ENCODE results near the gene SF3B2. TPM values are rescaled to one million over a fixed set of nuclear protein-coding genes. Genes with fewer than 3 reads are reported as not detected.
A peak's percentile ranks its signal among the peaks of the same experiment; 100 is the strongest.
"Not testable (repeated sequence)": the region's sequence is repeated elsewhere in the genome, so short reads cannot be mapped to it uniquely, and the experiment has no call there.

SF3B2 gene
- total RNA-seq, 1 donor, result 197 TPM

DNA sequence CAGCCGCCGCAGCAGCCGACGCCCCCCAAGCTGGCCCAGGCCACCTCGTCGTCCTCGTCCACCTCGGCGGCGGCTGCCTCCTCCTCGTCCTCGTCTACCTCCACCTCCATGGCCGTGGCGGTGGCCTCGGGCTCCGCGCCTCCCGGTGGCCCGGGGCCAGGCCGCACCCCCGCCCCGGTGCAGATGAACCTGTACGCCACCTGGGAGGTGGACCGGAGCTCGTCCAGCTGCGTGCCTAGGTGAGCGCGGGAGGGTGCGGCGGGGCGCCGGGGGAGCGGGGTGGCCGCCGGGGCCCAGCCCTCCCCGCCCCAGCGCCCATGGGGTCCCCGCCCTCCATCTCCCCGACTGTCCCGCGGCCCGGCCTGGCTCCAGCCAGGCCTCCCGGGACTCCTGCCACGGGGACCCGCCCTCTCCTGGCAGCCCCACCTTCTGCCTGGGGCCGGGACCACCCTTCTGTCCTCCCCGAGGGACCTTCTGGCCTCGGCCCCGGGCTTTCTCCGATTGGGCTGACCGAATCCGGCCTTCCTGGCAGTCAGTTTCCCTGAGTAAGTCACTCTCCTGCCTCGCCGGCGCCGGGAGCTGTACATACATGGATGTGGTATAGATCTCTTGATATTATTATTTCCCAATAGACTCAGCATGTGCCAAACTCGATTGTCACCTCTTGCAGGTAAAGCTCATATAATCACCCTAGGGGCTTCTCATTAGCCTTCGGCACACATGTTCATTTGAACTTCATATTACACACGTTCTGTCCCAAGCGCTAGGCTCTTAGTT lies 18.6 kb downstream of the SF3B2 start:
- no peak for DNase-seq (ENCODE audit: low read depth in 2 of 3, low spot score in 2 of 3)

DNA sequence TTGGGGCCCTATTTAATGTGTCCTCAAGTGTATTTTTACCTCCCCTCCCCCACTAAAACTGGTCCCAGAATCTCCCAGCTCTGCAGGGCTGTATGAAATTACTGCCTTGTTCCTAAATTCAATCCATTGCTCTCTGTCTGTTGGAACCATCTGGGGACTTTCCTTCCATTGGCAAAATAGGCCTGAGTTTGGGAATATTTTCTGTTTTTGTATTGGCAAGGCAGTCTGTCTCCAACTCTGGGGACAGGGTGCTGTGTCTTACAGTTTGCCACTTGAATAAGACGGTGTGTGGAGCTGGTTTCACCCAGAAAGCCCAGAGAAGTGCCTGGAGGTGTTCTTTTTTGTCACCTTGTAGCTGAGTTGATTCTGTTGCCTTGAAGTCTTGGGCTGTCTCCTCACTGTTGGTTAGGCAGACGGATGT lies 19.2 kb downstream of the SF3B2 start:
- no peak for DNase-seq (ENCODE audit: low read depth in 2 of 3, low spot score in 2 of 3)

DNA sequence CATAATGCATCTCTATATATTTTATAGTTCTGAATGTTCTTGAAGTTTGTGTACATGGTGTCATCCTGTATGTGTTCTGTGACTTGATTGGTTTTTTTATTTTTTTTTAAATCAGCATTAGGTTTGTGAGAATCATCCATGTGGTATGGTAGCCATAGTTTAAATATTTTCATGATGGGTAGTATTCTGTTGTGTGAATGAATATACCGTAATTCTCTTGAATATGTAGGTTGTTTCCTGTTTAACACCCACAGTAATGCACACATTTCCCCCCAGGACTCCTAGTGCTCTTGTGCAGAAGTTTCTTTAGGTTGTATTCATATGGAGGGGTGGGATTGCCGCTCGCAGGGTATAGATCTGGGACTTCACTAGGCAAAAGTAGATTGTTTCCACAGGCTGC lies 19.9 kb downstream of the SF3B2 start:
- no peak for DNase-seq (ENCODE audit: low read depth in 2 of 3, low spot score in 2 of 3)

DNA sequence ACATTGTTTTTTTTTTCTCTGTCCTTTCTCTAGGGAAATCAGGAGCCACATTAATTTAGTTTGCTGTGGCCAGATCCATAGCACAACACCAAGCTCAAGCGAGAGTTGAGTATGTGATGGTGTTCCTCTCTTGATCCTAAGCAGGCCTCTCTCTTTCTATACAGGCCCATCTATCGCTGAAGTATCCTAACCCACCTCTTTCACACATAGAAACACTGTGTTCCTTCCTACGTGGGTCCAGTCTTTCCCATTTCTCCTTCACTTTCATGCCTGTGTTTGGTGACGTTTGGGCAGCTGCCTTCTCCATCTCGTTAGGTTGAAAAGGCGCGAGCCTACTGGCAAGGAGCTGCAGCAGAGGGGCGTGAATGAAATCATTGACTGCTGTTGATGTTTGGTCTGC lies 20.4 kb downstream of the SF3B2 start:
- DNase-seq (ENCODE audit: low read depth in 2 of 3, low spot score in 2 of 3), result no peak

DNA sequence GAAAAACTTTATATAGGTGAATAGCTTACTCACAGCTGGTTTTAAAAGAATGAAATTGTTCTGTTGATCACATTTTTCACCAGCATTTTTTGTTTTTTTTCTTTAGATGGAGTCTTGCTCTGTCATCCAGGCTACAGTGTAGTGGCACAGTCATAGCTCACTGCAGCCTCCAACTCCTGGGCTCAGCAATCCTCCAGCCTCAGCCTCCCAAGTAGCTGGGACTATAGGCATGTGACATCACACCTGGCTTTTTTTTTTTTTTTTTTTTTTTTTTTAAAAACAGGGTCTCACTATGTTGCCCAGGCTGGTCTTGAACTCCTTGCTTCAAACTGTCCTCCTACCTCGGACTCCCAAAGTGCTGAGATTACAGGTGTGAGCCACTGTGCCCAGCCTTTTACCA lies 21.5 kb downstream of the SF3B2 start:
- DNase-seq (ENCODE audit: low read depth in 2 of 3, low spot score in 2 of 3), result no peak

DNA sequence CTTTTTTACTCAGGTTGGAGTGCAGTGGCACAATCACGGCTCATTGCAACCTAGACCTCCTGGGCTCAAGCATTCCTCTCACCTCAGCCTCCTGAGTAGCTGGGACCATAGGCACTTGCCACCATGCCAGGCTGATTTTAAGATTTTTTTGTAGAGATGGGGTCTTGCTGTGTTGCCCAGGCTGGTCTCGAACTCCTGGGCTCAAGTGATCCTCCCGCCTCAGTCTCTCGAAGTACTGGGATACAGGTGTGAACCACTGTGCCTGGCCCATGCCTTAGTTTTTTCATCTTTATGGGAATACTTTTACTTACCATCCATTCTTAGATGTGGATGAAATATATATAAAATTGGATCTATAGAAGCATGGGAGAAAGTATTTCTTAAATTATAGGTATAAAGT lies 23.1 kb downstream of the SF3B2 start:
- DNase-seq (ENCODE audit: low read depth in 2 of 3, low spot score in 2 of 3), result no peak

DNA sequence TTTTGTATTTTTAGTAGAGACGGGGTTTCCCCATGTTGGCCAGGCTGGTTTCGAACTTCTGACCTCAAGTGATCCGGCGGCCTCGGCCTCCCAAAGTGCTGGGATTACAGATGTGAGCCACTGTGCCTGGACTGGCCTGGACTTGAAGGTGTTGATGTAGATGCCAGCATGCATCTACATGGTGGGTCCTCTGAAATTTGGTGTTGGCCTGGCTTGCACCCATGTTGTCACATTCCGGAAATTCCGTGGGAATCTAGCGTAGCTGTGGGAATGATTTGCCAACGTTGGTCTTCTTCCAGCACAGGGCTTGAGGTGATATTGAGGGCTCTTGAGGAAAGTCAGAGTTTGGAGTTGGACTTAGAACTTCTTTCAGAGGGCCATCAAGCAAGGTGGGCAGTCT lies 24.4 kb downstream of the SF3B2 start:
- DNase-seq (ENCODE audit: low read depth in 2 of 3, low spot score in 2 of 3), result no peak

DNA sequence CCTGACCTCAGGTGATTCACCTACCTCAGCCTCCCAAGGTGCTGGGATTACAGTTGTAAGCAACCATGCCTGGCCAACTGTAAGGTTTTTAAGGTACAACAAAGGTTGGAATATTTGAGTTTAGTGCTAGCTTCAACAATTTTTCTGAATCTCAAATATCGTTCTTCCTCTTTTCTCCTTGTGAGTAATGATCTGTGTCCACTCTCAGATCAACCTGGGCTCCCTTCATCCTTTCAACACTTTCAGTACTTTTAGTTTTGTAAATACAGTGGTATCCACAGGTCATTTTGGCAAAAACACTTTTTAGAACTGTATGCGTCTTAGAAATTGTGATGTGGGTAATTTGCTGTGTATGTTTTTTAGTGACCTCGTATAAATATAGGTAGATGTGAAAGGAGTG lies 25.8 kb downstream of the SF3B2 start:
- no peak for DNase-seq (ENCODE audit: low read depth in 2 of 3, low spot score in 2 of 3)

DNA sequence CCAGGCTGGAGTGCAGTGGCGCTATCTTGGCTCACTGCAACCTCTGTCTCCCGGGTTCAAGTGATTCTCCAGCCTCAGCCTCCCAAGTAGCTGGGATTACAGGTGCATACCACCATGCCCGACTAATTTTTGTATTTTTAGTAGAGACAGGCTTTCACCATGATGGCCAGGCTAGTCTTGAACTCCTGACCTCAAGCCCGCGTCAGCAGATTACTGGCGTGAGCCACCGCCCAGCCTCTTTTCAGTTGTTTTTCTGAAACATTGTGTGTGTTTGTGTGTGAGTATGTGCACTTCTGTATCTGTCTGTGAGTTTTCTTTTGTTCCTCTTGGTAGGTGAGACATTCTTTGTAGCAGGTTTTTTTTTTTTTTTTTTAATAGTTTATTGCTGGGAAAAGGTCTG lies 26.8 kb downstream of the SF3B2 start:
- DNase-seq (ENCODE audit: low read depth in 2 of 3, low spot score in 2 of 3), result not testable (repeated sequence)

DNA sequence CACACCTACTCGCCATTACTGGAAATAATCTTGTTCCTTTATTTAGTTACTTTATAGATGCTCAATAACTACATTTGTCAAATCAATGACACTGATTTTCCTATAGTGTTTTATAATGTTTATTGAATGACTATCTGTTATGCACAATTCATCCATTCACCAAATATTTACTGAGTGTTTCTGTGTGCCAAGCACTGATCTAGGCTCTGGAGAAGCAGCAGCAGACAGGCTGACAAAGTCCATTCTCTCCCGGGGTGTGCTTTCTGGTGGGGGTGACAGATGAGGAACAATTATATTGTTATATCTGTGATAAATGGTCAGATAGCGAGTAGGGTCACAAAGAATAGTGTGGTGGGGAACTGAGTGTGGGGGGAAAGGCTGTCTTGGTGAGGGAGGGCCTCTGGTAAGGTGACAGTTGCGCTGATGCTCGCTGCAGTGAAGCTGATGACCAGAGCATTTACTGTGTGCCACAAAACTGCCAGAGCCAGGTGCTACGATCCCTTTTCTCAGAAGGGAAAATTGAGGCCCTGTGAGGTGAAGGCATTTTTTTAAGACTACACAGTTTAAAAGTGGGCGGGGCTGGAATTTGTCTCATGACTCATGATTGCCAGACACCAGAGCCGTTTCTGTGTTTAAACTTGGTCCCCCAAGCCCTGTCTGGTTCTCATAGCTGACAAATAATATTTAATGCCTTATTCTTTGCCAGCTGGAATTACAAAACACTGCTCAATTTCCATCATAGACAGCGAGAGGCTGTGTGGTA lies 28.1 kb downstream of the SF3B2 start:
- peak in 2 of 3 donors; percentile 56 to 69 for DNase-seq (ENCODE audit: low read depth in 2 of 3, low spot score in 2 of 3)

DNA sequence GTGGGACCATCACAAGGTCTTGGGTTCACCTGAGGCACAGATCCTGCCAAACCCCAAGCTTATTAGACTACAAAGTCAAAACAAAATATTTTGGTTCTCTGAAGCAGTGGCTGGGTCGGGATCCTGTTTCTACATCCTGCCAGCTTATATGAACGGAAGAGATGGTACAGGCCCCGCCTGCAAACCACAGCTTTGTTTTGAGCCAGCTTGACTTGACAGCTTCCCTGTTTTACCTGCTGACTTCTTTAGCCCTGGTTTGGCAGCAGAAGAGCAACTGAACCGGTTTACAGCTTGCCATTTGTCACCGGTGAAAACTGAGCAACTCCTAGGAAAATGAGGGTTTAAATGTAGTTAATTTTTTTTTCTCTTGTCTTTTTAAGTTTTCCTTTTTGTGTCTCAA lies 29.3 kb downstream of the SF3B2 start:
- peak; percentile 61 to 91 (median 87) for DNase-seq (ENCODE audit: low read depth in 2 of 3, low spot score in 2 of 3)

DNA sequence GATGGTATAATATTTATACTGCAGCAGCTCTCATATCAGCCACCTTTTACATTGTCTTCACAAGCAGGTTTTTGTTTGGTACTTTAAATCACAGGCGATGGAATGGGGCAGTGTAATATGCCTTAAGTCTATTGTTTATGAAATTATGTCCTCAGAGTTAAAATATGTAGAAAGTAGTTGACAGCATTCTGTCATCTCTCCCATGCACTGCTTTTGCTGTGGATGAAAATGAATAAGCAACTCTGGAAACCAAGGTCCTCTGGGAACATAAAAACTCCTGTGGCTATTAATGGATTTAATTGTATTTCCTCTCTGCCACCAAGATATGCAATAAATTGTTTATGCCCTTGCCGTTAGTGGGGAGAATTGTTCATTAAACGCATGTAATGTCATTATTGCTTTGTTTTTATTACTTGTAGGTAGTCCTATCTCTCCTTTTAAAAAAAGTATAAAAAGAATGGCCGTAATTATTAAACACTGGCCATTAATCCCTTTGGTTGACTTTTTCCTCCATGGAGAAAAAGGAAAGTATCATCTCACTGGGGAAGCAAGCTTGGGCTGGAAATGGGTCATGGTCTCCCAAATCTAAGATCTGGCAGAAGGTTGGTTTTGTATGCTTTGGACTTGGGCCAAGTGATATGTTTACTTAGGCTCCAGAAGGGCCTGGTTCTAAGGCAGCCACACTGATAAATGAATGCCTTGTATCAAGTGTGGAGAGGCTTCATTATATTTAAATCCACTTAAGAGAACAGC lies 31.0 kb downstream of the SF3B2 start:
- DNase-seq (ENCODE audit: low read depth in 2 of 3, low spot score in 2 of 3), result no peak

DNA sequence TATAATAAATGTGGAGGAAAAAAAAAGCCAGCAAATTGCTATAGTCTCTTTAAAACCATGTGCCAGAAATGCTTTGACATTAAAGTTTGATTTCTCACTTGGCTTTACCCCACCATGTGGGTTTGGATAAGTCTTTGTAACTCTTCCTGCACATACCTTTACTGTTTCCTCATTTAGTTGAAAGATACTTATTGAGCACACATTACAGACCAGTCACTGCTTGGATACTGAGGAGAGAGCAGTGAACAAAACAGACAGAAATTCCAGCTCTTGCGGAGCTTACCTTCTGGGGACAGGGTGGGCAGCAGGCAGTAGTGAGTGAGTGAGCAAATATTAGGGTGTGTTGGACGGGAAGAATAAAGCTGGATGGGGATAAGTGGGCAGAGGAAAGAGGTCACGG lies 31.6 kb downstream of the SF3B2 start:
- DNase-seq (ENCODE audit: low read depth in 2 of 3, low spot score in 2 of 3), result no peak

DNA sequence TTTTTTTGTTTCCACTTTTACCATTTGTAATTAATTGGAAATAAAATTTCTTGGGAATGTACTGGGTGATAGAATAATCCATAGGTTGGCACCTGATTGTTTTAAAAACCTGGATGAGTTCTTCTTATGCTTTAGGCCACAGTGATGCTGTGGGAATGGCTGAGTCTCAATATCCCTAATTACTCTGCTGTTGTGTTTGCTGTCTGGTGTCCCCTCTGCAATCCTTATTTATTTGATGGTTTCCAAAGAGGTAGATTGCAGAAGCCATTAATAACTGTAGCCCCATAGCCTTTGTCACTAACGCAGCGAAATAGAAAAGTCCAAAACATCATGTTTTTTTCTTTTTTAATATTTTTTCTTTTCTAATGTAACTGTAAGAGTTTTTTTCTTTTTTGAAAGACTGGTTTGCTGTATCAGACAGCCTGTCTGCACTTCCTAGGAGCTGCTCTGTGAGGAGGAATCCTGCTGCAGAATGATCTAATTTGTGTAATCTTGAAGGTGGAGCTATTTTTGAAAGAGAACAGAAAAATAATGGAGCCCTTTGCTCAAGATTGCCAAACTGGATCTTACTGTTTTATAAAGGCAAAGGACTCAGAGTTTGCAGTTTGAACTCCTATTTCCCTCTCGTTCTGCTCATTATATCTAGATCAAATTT lies 32.8 kb downstream of the SF3B2 start:
- DNase-seq (ENCODE audit: low read depth in 2 of 3, low spot score in 2 of 3), result no peak

DNA sequence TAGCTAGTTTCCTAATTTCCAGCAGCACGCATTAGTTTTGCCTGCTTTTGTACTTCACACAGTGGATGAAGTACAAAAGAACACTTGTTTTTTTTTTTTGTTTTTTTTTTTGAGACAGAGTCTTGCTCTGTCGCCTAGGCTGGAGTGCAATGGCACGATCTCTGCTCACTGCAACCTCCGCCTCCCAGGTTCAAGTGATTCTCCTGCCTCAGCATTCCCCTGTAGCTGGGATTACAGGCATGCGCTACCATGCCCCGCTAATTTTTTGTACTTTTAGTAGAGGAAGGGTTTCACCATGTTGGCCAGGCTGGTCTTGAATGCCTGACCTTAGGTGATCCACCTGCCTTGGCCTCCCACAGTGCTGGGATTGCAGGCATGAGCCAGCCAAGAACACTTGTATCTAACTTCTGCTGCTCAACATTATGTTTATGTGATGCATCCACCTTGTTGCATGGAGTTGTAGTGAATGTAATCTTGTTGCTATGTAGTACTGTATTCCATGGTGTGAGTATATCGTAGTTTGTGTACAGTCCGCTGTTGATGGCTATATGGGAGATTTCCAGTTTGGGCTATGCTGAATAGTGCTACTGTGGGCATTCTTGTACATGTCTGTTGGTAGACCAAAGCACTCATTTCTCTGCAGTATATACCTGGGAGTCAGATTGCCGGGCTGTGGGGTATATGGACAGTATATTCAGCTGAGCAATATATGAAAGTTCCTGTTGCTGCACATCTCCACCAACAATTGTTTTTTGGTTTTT lies 35.2 kb downstream of the SF3B2 start:
- no peak for DNase-seq (ENCODE audit: low read depth in 2 of 3, low spot score in 2 of 3)

DNA sequence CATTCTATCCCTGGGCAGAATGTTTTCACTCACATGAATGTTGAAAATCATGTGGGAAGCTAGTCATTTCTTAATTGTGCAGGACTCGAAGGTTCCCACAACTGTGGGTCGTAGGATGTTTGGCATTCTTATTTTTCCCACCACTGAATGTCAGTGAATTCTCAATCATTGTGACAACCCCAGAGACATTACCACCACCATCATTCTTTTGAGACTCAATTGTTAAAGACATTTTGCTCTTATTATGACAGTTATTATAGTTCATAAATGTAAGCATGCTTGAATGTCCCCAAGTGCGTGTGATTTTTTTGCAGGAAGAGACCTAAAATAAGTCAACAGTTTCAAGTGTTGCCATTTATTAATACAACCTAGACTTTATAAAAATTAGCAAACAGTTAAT lies 36.9 kb downstream of the SF3B2 start:
- DNase-seq (ENCODE audit: low read depth in 2 of 3, low spot score in 2 of 3), result no peak

DNA sequence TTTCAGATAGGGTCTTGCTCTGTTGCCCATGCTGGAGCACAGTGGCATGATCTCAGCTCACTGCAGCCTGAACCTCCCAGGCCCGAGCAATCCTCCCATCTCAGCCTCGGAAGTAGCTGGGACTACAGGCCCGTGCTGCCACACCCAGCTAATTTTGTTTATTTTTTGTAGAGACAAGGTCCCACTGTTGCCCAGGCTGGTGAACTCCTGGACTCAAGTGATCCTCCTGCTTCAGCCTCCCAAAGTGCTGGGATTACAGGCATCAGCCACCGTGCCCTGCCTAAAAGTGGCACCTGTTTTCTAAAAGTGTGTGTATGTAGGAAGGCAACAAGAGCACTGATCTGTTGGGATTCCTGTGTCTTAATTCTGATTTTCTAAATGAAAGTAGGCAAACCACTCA lies 38.1 kb downstream of the SF3B2 start:
- DNase-seq (ENCODE audit: low read depth in 2 of 3, low spot score in 2 of 3), result no peak

DNA sequence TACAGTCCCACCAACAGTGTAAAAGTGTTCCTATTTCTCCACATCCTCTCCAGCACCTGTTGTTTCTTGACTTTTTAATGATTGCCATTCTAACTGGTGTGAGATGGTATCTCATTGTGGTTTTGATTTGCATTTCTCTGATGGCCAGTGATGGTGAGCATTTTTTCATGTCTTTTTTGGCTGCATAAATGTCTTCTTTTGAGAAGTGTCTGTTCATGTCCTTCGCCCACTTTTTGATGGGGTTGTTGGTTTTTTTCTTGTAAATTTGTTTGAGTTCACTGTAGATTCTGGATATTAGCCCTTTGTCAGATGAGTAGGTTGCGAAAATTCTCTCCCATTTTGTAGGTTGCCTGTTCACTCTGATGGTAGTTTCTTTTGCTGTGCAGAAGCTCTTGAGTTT lies 40.0 kb downstream of the SF3B2 start:
- DNase-seq (ENCODE audit: low read depth in 2 of 3, low spot score in 2 of 3), result not testable (repeated sequence)

DNA sequence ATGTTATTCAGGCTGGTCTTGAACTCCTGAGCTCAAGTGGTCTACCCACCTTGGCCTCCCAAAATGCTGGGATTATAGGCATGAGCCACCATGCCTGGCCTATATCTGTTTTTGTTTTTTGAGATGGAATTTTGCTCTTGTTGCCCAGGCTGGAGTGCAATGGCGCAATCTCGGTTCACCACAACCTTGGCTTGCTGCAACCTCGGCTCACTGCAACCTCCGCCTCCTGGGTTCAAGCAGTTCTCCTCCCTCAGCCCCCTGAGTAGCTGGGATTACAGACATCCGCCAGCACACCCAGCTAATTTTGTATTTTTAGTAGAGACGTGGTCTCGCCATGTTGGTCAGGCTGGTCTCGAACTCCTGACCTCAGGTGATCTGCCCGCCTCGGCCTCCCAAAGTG lies 47.6 kb downstream of the SF3B2 start:
- not testable (repeated sequence) for DNase-seq (ENCODE audit: low read depth in 2 of 3, low spot score in 2 of 3)

Measured in hematopoietic multipotent progenitor cell (in vitro differentiated cells).